Erythroblast (primary cell): ENCODE measurements around the gene IL1F10.

Source experiments
- GATA1 ChIP-seq: IDR thresholded peaks from 2 replicates; pipeline ENCODE4 v1.6.1; 2011; ENCODE audit warnings: low read depth, mild to moderate bottlenecking, control low read depth, low read length, moderate library complexity
- POLR2A ChIP-seq: IDR thresholded peaks from 2 replicates; pipeline ENCODE4 v1.6.1; 2011; ENCODE audit warnings: mild to moderate bottlenecking, low read length

- TF ChIP-seq POLR2A (no peak), GATA1 (no peak)
Measured at GRCh38 chr2:113088213-113088992, 20.6 kb downstream of the IL1F10 start.
